ENCODE measurements around the gene ZNF3.

- no peak for TF ChIP-seq POLR2A (IDR thresholded peaks at IDR 0.05; ENCODE audit: low read length)
- no peak for TF ChIP-seq RARB (CRISPR knock-in tag; IDR thresholded peaks at IDR 0.05)
- TF ChIP-seq JUNB (IDR thresholded peaks at IDR 0.05): no peak
Measured at GRCh38 chr7:100111156-100111555, 29.6 kb upstream of the ZNF3 start.

Measured in A549 (cell line).